ENCODE data around the gene MYO1D.

GRCh38 chr17:32786169-32786568, 90.8 kb downstream of the MYO1D start:
- no peak for TF ChIP-seq CTCF (conservative IDR thresholded peaks at IDR 0.05; ENCODE audit: low read length)
- no peak for TF ChIP-seq EZH2phosphoT487 (IDR thresholded peaks at IDR 0.05; ENCODE audit: borderline replicate concordance, low read depth, low read length)
